GM10266 (cell line): ENCODE data around the gene CROT.

Experiments used
- DNase-seq: peaks from one replicate; pipeline ENCODE4 v3.0.0; 2012; ENCODE audit errors: extremely low spot score
- TF ChIP-seq, protein P1 (sequence below): IDR thresholded peaks from 2 replicates; pipeline ENCODE4 v1.5.1; 2012; ENCODE audit warnings: mild to moderate bottlenecking, low read depth; ENCODE audit not compliant: control insufficient read depth, insufficient read depth; ENCODE audit errors: missing control alignments

The CROT gene

DNA sequence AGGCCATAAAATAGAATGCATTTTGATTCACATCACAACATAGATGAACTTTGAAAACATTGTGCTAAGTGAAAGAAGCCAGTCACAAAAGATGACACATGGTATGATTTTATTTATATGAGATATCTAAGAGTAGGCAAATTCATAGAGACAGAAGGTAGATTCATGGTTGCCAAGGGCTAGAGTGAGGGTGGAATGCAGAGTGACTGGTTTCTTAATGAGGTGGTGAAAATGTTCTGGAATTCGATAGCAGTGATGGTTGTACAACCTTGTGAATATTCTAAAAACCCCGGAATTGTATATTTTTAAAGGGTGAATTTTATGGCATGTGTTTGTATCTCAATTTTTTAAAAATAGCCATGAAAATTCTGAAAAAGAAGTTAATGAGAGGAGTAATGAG lies 87.1 kb downstream of the CROT start:
- DNase-seq, result no peak
- TF ChIP-seq, protein P1, sequence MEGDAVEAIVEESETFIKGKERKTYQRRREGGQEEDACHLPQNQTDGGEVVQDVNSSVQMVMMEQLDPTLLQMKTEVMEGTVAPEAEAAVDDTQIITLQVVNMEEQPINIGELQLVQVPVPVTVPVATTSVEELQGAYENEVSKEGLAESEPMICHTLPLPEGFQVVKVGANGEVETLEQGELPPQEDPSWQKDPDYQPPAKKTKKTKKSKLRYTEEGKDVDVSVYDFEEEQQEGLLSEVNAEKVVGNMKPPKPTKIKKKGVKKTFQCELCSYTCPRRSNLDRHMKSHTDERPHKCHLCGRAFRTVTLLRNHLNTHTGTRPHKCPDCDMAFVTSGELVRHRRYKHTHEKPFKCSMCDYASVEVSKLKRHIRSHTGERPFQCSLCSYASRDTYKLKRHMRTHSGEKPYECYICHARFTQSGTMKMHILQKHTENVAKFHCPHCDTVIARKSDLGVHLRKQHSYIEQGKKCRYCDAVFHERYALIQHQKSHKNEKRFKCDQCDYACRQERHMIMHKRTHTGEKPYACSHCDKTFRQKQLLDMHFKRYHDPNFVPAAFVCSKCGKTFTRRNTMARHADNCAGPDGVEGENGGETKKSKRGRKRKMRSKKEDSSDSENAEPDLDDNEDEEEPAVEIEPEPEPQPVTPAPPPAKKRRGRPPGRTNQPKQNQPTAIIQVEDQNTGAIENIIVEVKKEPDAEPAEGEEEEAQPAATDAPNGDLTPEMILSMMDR, result no peak

DNA sequence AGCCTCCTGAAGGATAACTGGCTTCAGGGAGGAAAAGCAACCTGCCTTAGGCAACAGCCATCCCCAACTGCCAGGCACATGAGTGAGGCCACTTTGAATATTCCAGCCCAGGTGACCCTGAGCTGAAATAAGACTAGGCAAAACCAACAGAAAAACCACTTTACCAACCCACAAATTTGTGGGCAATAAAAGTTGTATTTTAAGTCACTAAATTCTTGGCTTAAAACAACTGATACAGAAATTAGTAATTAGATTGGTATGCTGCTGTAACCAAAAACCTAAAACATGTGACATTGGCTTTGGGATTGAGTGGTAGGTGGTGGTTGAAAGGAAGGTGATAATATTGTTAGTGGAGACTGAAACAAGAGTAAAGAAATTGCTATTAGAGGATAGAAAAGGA lies 90.1 kb downstream of the CROT start:
- TF ChIP-seq, protein P1, result no peak
- DNase-seq, result no peak

DNA sequence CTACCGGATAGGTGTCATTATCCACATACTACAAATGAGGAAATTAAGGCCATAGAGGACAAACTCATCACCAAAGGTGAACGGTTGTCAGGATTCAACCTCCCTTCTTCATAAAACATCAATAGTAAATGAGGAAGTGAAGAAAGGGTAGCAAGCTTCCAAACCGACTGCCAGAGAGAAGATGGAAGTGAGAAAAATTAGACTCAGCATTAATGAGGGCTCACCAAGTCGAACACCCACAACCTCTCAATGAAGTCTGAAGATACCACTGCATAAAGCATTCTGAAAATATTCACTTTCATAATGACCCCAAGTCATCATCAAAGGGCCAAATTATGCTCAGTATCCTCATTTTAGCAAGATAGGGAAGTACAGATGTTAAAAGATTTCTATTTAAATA lies 100.4 kb downstream of the CROT start:
- DNase-seq, result no peak
- TF ChIP-seq, protein P1, result no peak

DNA sequence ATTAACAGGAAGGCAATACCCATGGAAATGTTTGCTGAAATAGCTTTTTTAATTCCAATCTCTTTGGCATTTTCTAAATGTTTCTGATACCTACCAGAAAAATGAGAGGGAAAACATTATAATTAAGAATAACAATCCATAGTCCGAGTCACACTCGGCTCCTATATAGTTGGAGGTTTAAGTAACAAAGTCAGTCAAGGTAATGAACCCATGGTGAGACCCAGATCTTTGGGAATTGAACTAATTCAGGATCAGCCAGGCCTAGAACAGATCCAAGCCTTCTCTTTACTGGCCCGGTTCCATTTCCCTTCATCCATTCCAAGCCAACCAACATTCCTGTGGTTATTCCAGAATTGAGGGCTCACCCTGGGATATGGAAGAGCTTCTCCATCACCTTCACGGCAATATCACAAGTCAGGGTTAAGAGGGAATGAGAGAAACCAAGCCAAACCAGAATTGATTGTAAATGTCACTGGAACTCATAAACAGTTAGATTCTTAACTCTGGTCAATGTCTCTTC lies 101.7 kb downstream of the CROT start:
- no peak for DNase-seq
- TF ChIP-seq, protein P1, result no peak

DNA sequence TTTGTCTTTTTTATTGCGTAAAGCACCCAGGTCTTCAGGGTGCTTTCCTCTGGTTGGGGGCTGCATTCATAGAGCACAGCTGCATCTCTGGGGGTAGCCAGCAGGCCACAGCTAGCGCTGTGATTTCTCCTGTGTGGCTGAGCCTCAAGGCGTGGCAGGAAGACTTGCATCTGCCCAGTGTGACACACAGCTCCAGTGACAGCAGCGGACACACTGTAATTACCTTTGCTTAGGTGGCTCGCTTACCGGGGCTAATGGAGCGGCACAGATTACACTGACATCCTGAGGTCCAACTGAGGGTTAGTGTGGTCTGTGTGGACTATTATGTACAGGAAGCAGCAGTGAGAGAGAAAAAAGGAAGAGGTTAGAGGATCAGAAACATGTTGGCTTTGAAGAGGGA lies 102.9 kb downstream of the CROT start:
- no peak for DNase-seq
- TF ChIP-seq, protein P1, result no peak
